Head of caudate nucleus (tissue), 42 donors: ENCODE data around the gene DNAI2.
"Not testable (repeated sequence)": the region's sequence is repeated elsewhere in the genome, so short reads cannot be mapped to it uniquely, and the experiment has no call there.

Experiments
- DNase-seq, 42 donors: peaks; one replicate each; pipeline versions ENCODE4 v3.0.0 to v3.0.0-alpha.2; 2020 to 2021; ENCODE audit warnings: mixed read lengths in 7 of 42
- intact Hi-C: fragments of 100-400 bp; cut with DNase I; formaldehyde crosslinking; loops from one replicate; pipeline ENCODE4 v1.15.0; 2022

DNAI2 gene

GRCh38 chr17:74243013-74243755, 30.9 kb upstream of the DNAI2 start:
- peak in 38 of 42 donors; percentile 20 to 85 (median 56) for DNase-seq
- intact Hi-C loops: no loop called here

DNA sequence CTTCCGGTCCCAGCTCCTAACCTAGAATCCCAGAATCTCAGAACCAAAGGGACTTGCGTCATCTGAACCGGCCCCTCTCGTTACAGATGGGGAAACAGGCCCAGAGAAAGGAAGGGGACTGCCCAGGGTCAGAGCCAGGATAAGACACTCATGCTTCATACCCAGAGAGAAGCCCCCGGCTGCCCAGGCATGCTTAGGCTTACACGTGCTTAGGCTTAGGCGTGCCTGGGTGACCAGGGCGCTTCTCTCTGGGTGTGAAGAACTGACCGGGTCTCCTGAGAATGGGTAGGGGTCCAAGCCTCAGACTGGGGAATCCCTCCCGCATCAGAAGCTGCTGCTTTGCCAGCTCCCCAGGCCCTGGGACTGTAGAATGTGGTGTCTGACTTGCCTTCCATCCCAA, 29.9 kb upstream of the DNAI2 start:
- intact Hi-C loops: loop anchor here (2.0 kb wide), 1 partner anchor 31 kb away; the partner anchor contains the start of gene TTYH2

DNA sequence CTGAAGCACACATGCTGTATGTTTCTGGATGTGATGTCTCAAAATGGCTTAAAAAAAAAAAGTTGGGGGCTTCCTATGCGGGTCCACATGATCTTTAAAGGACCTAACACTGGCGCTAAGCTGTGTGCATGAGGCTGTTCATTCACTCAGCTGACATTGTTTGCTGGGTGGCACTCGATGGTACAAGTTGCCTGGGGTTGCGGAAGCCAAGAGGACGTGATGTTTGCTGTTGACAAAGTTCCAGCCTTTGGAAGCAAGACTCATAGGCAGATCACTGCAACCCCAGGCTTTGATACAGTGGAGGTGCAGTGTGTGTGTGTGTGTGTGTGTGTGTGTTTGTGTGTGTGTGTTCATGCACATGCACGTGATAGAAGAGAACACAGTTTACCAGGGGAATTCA, 29.5 kb upstream of the DNAI2 start:
- intact Hi-C loops: loop anchor here (2.0 kb wide), 1 partner anchor 32 kb away; the partner anchor contains the start of gene TTYH2
- peak in 41 of 42 donors; percentile 34 to 91 (median 77) for DNase-seq

More for the DNA sequence above, 29.9 kb upstream of the DNAI2 start:
- peak in 3 of 42 donors; percentile 24 to 43 (median 41) for DNase-seq

DNA sequence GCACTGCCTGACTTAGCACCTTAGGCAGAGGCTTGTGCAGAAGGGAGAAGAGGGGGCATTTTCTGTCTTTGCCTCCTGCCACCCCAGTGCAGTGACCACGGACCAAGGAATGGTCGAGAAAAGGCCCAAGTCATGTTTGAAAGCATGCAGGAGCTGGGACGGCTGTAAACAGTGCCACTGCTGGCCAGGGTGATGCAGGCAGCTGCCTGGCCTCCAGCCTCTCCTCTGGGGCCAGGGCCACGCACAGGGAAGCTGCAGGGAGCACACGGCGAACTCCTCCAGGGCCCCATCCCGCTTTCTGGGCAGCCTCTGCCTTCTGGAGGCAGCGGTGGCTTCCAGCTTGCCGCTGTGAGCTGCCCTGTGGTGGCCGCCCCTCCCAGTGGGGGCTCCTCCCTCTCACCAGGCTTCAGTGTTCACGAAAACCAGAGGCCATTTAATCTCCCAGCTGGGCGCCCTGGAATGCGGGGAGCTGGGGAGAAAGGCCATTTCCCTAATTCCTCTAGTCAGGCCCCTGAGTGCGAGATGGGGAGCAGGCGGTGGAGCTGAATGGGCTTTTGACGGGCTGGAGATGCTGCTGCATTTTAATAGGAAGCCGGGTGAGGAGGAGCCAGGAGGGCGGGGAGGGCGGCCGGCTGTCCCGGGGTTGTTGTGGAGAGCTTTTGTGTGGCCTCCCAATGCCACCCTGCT, 28.7 kb upstream of the DNAI2 start:
- intact Hi-C loops: loop anchor here (2.0 kb wide), 1 partner anchor 32 kb away; the partner anchor contains the start of gene TTYH2
- DNase-seq: peak; percentile 77 to 98 (median 93)

GRCh38 chr17:74245871-74246270, 28.2 kb upstream of the DNAI2 start:
- intact Hi-C loops: loop anchor here (2.0 kb wide), 1 partner anchor 33 kb away; the partner anchor contains the start of gene TTYH2
- no peak for DNase-seq

DNA sequence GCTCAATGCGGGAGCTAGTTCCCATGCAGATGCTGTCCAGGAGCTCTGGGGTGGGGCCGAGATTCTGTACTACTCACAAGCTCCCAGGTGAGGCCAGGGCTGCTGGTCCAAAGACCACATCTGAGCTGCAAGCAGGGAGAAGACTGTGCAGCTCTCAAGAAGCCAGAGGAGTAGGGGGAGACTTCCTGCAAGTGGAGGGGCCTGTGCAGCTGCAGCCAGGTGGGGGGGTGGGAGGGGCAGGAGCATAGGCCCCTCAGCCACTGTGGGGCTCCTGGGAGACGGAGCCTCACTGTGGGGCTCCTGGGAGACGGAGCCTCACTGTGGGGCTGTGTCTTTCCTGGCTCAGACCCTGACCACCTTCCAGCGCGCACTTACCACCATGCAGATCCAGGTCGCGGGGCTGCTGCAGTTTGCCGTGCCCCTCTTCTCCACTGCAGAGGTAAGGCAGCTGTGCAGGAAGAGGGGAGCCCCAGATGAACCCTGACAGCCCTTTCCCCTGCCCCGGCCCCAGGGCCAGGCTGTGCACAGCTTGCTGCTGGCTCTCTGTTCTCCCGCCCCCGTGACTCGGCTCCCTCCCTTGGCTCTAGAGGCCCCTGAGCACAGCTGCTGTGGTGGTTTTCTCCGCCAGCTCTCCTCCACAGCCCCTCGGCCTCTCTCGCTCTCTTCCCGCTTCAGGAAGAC, 24.3 kb upstream of the DNAI2 start:
- DNase-seq: peak in 36 of 42 donors; percentile 29 to 86 (median 56)
- intact Hi-C loops: no loop called here

DNA sequence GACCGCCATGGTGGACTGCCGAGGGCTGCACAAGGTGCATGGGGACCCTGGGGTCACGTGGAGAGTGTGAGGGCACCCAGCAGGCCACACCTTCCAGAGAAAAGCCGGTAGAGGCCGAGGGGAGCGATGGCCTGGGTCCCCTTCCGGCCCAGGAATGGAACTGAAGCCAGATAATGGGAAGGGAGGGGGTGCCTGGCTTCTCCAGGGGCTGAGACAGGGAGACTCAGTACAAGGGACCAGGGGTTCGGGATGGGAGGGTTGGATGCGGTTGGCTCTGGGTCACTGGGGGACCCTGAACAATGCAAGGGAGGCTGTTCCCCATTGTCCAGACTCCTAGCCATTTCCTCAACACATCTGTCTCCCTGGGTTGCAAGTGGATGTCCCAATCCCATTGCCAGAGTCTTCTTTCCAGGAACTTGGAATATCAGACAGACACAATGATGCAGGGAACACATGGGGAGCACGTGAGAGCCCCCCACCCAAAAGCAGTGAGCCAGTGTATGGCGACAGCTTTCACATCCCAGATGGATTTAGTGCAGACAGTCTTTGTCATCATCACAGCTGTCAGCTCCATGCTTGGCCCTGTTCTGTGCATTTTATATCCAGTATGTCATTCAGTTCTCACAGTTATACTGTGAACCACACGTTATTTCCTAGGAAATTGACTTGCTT, 23.6 kb upstream of the DNAI2 start:
- intact Hi-C loops: no loop called here
- no peak for DNase-seq

DNA sequence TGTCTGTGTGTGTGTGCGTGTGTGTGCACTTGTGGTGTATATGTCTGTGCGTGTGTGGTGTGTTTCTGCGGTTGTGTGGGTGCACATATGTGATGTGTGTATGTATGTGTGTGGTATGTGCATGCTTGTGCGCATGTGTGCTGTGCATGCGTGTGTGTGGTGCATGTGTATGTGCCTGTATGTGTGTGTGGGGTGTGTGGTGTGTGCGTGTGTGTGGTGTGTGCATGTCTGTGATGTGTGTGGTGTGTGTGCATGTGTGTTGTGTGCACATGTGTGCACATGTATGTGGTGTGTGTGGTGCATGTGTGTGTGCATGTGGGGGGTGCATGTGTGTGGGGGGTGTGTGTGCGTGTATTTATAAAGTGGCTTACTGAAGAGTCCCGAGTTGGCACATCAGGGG, 23.0 kb upstream of the DNAI2 start:
- intact Hi-C loops: no loop called here
- DNase-seq: no peak

- no peak for DNase-seq
- intact Hi-C loops: no loop called here
Observed at GRCh38 chr17:74251569-74251968, 22.5 kb upstream of the DNAI2 start.

DNA sequence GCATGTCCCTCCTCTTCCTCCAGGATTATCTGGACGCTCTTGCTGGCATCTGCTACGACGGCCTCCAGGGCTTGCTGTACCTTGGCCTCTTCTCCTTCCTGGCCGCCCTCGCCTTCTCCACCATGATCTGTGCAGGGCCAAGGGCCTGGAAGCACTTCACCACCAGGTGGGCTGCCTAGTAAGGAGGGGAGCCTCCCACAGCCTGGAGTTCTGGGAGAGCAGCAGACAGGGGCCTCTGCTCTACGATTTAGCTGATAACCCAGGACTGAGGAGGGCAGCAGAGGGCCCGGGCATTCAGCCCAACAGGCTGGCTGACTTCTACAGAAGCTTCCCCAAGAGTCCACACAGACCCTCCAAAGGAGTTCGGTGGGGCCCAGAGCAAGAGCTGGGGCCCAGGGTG, 21.8 kb upstream of the DNAI2 start:
- intact Hi-C loops: no loop called here
- peak in 2 of 42 donors; percentile 47 to 59 for DNase-seq

DNA sequence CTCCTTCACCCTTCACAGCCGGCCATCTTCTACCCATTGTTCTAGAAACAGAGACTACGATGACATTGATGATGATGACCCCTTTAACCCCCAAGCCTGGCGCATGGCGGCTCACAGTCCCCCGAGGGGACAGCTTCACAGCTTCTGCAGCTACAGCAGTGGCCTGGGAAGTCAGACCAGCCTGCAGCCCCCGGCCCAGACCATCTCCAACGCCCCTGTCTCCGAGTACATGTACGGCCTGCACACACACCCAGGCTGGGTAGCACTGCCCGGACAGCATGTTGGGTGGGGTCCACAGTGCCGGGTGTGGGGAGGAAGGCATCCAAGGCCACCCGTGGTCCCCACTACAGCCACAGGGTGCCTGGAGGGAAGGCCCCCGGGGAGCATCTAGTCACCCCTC, 21.0 kb upstream of the DNAI2 start:
- DNase-seq: no peak
- intact Hi-C loops: no loop called here

DNA sequence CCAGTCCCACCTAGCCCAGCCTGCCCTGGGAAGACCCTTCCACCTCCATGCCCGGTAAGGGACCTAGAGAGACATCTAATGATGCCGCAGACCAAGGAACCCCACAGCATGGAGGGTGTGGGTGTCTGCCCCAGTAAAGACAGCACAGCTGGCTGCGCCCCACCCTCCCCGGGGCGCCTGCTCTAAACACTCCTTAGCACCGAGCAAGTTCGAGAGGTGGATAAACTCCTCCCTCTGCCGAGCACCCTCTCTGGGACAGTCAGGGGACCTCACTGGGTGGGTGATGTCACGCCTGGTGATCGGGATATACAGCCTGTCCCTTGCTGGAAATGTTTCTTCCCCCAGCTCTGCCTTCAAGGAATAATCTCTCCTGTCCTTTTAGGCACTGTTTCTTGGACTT, 16.7 kb upstream of the DNAI2 start:
- intact Hi-C loops: no loop called here
- no peak for DNase-seq

DNA sequence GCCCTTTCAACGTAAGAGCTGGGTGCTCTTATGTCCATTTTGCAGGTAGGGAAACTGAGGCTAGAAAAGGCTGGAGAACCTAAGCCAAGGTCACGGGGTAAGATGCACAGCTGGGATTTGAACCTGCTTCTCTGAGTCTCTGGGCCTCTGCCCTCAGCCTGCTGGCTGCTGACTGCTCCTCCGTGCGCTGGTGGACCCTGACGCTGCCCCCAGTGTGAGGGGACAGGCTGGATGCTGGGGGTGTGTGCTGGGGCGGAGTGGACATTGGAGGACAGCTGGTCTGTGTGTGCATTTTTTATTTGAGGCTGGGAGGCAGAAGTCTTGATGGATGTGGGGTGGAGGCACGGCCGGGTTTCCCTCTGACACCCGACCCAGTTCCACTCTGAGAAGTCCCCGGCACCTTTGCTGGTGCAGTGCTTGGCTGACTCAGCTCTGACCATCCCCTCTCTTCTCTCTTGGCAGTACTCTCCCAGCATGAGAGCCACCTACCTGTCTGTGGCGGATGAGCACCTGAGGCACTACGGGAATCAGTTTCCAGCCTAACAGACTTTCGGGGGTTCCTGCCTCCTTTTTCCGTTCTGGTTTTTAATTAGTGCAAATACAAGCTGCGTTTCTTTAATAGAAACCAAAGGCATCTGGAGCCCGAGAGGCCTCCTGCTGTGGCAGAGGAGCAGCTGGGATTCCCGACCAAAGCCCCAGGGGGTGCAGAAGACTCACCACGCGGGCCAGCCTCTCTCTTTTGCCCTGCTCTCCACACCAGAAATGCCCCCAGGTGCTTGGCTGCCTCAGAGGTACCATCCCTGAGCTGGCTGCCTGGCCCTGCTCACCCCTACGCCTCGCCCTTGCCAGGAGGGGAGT, 14.1 kb upstream of the DNAI2 start:
- no peak for DNase-seq
- intact Hi-C loops: no loop called here

DNA sequence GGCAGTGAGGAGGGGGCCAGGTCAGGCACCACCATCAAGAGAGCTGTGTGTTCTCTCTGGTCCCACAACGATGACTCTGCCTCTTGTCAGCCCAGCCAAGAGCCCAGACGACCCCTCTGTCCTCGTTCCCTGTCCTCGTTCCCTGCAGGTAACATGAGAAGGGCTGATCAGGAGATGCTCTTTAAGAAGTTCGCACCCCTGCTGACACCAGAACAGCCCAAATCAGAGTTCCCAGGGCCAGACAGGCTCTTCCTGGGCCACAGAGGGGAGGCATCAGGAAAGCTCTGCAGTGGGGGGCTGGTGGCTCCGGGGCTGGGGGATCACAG, 13.5 kb upstream of the DNAI2 start:
- no peak for DNase-seq
- intact Hi-C loops: no loop called here

- intact Hi-C loops: no loop called here
Observed at GRCh38 chr17:74262601-74263000, 11.4 kb upstream of the DNAI2 start.

DNA sequence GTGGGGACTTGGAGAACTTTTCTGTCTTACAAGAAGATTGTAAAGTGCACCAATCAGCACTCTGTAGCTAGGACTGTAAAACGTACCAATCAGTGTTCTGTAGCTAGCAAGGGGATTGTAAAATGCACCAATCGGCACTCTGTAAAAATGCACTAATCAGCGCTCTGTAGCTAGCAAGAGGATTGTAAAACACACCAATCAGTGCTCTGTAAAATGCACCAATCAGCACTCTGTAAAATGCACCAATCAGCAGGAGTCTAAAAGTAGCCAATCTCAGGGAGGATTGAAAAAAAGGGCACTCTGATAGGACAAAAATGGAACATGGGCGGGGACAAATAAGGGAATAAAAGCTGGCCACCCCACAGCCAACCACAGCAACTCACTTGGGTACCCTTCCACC, 7.0 kb upstream of the DNAI2 start:
- DNase-seq, intact Hi-C loops: not testable (repeated sequence)

More at GRCh38 chr17:74262601-74263000, 11.4 kb upstream of the DNAI2 start:
- DNase-seq: no peak

- intact Hi-C loops: no loop called here
- no peak for DNase-seq
Observed at GRCh38 chr17:74267579-74267978, 6.5 kb upstream of the DNAI2 start.

DNA sequence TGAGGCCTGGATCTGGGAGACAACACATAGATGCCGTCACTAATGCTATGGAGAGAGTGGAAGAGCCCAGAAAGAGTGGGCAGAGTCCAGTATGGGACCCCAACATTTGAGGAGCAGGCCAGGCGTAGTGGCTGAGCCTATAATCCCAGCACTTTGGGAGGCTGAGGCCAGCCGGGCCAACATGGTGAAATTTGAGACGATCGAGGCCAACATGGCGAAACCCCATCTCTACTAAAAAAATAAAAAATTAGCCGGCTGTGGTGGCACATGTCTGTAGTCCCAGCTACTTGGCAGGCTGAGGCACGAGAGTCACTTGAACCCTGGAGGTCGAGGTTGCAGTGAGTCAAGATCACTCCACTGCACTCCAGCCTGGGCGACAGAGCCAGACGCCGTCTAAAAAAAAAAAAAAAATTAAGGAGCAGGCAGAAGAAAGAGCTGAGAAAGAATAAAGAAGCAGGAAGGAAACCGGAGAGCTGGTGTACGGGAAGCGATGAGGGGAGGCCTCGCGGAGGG, 6.0 kb upstream of the DNAI2 start:
- intact Hi-C loops: no loop called here
- no peak for DNase-seq
